Skeletal muscle cell (primary cell): Measurements from ENCODE around the gene MVD.
A peak's percentile ranks its signal among the peaks of the same experiment; 100 is the strongest.
"Not testable (repeated sequence)": the region's sequence is repeated elsewhere in the genome, so short reads cannot be mapped to it uniquely, and the experiment has no call there.

Source experiments
- DNase-seq: peaks from one replicate; pipeline ENCODE4 v3.0.0-alpha.2; 2010; ENCODE audit warnings: low read depth
- H3K4me3 ChIP-seq: 2 replicates; pipeline ENCODE4 v1.5.1; 2011; ENCODE audit warnings: low read depth, mild to moderate bottlenecking, control low read depth, low read length, moderate library complexity

MVD gene

DNA sequence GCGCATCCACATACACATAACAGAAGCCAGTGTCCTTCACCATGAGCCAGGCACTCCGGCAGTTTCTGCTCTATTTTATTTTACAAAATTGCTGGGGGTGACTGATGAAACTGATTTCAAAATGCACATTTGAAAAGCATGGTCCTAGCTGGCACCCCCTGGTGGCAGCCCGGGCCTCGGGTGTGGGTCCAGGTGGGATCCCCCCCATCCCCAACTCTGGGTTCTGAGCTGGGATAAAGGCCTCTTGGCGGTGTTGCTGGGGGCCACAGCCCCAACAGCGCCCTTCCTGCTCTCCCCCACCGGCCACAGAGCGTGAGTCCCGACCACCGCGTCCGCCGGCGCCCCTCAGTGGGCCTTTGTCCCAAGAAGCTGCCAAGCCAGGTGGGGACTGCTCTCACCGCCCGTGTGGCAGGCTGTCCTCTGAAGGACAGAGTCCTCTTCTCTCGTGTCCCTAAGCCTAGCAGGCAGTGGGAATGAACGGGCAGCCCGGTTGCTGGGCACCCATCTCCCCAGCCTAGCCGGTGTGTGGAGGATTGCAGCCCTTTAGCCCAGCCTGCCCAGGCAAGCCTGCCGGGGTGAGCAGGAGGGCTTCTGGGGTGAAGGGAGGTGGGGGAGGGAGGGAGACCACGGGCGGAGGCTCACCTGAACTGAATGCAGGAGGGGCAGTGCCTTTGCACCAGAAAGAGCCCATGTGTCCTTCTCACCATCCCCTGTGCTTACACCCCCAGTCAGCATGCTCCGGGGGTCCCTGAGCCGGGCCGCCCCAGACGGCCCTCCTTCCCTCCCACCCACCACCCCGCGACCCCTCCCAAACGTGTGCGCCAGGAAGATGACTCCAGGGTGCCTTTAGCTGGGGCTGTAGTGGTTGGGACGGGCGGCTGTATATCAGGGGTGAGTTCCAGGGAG is 22.5 kb upstream of the MVD start:
- H3K4me3 ChIP-seq: peak overlapping the region; percentile 55
- DNase-seq: no peak

DNA sequence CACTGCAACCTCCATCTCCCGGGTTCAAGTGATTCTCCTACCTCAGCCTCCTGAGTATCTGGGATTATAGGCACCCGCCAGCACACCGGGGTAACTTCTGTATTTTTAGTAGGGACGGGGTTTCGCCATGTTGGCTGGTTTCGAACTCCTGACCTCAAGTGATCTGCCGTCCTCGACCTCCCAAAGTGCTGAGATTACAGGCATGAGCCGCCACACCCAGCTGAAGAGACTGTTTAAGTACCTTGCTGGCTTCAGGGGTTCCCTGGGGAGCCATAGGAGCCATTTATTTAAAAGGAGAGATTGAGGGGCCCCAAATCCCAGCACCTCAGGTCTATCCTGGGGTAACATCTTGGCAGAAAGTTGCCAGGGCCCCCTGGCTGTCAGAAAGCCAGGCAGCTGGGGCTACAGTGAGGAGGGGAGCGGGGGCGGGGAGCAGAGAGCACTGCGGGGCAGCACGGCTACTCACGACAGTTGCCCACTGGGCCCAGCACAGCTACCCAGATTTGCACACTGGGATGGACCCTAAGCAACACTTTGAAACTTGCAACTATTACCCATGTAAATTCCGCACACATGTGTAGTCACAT is 21.8 kb upstream of the MVD start:
- DNase-seq: no peak
- H3K4me3 ChIP-seq: no peak overlapping the region

DNA sequence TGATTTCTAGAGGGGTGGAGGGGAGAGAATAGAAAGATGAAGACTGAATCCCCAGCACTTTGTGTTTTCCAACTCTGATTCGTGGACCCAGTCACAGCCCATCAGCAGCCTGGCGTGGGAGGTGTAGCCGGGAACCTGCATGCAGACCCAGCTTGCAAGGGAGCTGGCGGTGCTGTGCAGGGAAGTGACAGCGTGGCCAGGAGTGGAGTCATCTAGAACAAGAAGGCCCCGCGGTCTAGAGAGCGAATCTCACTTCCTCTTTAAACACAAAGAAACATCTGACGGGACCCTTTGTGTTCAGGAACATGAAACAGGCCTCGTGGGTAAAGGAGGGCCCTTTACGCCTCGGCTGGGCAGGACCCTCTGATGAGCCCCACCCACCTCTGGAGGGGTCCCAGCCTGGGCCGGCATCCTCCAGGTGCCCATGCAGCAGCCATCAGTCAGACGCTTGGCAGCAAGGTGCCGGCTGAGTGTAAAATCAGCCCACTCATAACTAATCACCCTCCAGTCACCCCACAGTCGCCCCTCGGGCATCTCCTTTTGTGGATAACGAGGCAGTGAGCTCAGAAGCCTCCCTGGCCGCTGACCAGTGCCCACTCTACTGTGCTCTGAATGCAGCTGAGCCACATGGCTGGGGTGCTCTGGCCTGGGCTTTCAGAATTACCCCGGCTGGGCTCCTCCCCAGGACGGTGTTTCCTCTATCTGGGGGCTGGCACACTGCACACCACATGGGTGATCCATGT is 19.0 kb upstream of the MVD start:
- no peak overlapping the region for H3K4me3 ChIP-seq
- no peak for DNase-seq

DNA sequence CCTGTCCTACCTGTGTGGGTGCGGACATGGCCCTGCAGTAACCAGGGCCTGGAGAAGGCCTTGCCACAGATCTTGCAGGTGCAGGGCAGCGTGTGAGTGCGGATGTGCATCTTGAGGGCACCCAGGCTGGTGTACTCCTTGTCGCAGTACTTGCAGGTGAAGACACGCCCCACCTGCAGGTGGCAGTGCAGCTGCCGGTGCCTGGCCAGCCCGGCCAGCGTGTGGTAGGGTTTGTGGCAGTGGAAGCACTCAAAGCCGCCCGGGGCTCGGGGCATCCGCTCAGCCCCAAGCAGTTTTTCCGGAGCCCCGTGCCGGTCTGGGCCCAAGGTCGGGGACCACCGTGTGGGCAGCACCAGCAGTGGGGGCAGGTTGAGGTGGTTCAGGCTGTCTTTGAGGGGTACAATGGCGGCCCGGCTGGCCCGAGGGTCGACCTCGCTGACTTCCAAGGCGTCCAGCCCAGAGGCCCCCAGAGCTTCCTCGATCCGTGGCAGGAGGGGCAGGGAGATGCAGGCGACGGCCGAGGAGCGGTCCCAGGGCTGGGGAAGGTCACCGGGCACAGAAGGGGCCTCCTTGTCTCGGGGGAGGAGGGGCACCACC is 18.3 kb upstream of the MVD start:
- no peak overlapping the region for H3K4me3 ChIP-seq
- no peak for DNase-seq

DNA sequence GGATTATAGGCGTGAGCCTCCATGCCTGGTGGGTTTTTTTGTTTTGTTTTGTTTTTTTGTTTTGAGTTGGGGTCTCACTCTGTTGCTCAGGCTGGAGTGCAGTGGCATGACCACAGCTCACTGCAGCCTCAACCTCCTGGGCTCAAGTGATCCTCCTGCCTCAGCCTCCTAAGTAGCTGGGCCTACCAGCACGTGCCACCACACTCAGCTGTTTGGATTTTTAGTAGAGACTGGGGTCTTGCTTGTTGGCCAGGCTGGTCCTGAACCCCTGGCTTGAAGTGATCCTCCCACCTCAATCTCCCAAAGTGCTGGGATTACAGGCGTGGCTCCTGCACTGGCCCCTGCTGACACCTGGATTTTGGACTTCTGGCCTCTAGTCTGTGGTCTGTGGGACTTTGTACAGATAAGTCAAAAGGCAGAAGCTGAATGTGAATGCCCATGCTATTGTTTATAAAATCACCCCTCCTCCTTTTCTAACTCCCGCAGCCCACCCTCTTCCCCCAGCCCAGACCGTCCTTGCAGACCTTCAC is 17.7 kb upstream of the MVD start:
- no peak overlapping the region for H3K4me3 ChIP-seq
- no peak for DNase-seq

DNA sequence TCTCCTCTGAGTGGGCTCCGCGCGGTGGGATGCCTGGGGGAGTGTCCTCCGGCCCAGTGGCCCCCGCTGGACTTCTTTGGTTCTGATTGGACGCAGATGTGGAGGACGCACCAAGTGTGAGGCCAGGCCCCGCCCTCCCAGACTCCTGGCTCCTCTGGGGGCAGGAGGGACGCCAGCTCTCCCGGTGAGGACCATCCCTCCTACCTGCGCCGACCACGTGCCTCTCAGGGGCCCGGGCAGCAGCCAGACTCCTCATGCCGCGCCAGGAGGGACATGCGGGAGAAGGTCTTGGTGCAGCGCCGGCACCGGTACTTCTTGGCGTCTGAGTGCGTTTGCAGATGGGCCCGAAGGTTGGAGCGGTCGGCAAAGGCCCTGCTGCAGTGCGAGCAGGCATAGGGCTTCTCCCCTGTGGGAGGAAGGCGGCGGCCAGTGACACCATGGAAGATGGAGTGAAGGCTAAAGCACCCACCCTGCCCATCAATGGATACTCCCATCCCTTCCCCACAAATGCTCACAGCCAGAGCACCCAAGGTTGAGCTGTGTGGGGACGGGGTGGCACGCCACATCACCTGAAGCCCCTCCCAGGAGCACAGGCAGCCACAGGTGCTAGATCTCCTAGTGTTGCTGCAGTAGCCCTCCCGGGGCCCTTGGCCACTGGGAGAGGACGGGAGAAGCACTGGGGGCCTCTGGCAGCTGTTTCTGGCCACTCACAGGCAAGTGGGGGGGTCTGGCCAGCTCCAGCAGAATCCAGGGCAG is 15.5 kb upstream of the MVD start:
- H3K4me3 ChIP-seq: no peak overlapping the region
- no peak for DNase-seq

DNA sequence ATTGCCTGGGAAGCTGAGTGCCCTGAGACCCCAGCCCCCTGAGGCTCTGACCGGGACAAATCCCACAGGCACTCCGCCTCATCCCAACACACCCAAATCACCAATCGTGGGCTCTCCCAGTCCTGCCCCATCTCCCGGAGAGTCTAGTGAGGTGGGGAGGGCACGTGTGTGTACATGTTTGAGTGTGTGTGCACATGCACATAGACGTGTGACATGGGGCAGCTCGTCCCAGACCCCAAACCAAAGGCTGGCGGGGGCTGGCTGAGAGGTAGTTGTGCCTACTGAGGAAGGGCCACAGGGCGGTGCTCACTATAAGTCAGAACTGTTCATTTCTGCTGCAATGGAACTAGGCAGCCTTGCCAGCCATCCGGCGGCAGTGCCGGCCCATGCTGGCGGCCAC is 14.8 kb upstream of the MVD start:
- no peak overlapping the region for H3K4me3 ChIP-seq
- DNase-seq: no peak

DNA sequence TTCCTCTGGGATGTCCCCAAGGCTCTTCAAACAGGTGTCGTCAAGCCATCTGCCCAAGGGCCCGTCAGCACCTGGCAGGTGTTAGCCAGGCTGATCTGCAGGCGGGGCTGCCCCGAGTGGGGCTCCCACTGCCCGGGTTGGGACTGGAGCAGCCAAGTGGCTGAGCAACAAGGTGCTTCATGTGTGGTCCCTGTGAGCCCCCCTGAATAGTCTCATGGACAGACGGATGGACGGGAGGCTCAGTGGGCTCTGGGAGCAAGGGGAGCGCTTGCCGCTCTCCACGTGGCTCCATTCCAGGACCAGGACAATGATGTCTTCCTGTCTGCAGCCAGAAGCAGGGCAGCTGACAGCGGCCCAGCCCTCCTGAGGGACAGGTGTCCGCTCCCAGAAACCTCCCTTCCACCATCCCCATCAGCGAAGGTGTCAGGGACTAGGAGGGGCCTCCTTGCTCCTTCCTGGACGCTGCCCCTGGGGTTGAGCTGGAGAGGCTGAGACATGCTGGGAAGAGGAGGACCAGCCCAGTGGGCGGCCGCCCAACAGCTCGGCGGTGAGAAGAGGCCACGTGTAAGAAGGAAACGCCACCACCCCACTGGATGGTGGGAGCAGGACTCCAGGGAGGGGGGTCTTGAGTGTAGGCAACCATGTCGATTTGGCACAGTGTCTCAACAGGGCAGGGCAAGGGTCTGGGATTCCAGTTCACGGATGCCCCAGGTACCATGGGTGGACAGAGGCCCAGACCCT is 13.8 kb upstream of the MVD start:
- no peak for DNase-seq
- H3K4me3 ChIP-seq: no peak overlapping the region

DNA sequence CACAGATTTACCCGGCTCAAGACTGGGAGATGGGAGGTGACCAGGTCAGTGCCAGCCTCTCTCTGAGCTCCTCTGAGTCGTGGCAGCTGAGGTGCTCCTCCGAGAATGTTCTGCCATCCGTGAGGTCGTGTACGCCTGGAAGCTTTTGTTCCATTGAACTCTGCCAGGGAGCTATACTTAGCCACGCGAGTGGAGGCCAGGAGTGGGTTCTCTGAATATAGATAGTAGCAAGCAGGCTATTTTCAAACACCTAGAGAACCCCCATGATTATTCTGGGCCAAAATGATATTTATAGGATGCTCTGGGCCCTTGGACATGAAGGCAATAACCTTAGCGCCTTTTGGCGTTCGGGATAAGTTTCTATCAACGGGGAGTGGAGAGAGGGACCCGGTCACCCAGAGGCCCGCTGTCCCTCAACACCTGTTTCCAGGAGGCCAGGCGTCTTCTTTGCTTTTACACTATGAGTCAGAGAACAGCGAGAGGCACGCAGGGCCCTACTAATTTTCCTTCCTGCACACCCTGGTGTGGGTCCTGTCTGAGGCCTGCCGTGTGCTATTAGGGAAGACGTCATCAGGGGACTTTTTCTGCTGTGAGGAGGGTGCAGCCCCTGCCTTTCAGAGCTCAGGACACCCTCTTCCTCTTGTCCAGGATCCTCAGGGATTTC is 11.0 kb upstream of the MVD start:
- H3K4me3 ChIP-seq: no peak overlapping the region

DNA sequence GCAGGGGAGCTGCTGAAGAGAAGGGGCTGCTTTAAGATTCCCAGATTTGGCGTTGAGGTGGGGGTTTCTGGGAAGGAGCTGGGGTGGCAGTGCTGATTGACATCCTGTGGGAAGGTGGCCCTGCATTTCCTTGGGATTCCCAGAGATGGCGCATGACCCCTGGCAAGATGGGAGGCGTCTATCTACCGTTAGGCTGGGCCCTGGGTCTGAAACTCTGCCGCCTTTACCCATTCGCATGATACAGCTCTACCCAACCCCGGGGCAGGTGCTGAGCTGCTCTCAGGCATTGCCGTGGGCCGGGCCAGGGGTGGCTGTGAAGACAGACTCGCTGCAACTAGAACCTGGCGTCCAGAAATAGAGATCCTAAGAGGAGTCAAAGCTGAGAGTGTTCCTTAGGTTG is 9.9 kb upstream of the MVD start:
- no peak overlapping the region for H3K4me3 ChIP-seq
- no peak for DNase-seq

More for the DNA sequence above, 11.0 kb upstream of the MVD start:
- no peak for DNase-seq

DNA sequence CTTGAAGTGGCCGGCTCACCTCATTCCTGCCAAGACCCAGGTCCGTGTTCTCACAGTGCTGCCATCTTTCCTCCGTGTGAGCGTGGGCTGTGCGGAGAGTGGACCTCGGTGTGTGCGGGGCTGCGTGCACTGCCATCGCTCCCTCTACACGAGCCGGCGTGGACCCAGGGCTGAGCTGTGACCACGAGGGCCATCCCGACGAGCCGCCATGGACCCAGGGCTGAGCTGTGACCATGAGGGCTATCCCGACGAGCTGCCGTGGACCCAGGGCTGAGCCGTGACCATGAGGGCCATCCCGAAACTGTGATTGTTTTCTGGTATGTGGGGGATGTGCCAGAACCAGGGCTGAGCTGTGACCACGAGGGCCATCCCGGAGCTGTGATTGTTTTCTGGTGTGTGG is 8.9 kb upstream of the MVD start:
- no peak for DNase-seq
- no peak overlapping the region for H3K4me3 ChIP-seq

DNA sequence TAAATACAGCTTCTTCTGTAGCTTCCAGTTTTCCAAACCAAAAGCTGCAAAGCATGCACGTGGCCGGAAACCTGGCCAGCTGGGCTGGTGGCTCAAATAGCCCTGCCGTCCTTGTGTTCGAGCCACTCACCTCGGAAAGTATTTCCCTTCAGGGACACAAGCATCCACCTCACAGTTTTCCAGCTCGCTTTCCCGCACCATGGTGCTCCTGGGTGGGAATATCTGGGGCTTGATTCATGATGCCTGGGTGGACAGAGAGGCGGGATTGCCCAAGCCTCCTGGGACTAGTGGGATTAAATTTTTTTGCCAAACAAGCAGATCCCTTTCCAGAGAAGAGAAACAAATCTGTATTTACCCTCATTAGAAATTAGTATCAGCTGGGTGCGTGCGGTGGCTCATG is 7.1 kb upstream of the MVD start:
- DNase-seq: no peak
- H3K4me3 ChIP-seq: no peak overlapping the region

DNA sequence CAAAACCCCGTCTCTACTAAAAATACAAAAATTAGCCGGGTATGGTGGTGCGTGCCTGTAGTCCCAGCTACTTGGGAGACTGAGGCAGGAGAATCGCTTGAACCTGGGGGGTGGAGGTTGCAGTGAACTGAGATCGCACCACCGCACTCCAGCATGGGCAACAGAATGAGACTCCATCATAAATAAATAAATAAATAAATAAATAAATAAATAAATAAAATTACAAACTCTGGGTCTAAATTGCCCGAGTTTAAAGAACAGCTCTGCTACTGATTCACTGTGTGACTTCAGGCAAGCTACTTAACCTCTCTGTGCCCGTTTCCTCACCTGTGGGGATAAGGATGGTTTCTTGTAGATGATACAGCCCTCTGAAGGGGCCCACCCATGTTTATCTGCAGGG is 6.6 kb upstream of the MVD start:
- not testable (repeated sequence) for DNase-seq, H3K4me3 ChIP-seq

DNA sequence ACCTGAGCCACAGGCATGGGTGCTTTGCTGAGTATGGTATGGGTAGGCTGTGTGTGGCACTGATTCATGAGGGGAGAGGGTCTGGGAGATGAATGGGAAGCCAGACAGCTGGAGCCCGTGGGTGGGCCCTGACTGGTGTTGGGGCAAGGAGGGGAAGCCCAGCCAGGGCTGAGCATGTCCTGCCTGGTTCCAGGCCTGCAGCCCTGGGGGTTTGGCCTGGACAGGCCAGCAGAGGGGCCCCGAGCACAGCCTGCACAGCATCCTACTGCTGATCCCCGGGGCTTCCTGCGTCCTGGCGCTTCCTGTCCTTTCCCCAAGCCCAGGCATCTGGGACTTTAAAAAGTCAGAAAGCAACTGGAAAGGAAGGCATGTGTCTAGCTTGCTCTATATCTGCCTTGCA is 4.6 kb upstream of the MVD start:
- DNase-seq: no peak
- H3K4me3 ChIP-seq: no peak overlapping the region

DNA sequence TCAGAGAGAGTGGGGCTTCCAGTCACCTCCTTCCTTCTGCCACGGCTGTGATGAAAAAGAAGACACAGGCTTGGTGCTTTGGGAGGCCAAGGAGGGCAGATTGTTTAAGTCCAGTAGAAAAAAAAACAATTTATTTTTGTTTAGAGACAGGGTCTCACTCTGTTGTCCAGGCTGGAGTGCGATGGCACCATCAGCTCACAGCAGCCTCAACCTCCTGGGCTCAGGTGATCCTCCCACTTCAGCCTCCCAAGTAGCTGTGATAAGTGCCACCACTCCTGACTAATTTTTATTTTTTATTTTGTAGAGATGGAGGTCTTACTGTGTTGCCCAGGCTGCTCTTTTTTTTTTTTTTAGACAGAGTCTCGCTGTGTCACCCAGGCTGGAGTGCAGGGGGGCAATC is 2.7 kb upstream of the MVD start:
- no peak for DNase-seq
- no peak overlapping the region for H3K4me3 ChIP-seq

DNA sequence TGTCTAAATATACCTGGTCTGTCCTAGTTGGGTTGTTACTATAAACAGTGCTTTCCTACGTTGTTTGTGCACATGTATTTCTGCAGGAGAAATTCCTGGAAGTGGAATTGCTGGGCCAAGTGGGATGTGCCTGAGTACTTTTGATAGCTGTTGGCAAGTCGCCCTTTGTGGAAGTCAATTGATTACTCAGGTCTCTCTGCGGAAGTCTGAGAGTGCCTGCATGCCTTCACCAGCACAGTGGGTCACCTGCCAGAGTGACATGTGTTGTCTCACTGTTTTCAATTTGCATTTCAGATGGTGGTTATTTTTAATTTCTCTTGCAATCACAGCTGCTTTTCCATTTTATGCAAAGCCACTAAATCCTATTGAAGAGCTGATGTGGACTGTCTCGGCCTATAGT is 2.3 kb upstream of the MVD start:
- H3K4me3 ChIP-seq: no peak overlapping the region
- no peak for DNase-seq

DNA sequence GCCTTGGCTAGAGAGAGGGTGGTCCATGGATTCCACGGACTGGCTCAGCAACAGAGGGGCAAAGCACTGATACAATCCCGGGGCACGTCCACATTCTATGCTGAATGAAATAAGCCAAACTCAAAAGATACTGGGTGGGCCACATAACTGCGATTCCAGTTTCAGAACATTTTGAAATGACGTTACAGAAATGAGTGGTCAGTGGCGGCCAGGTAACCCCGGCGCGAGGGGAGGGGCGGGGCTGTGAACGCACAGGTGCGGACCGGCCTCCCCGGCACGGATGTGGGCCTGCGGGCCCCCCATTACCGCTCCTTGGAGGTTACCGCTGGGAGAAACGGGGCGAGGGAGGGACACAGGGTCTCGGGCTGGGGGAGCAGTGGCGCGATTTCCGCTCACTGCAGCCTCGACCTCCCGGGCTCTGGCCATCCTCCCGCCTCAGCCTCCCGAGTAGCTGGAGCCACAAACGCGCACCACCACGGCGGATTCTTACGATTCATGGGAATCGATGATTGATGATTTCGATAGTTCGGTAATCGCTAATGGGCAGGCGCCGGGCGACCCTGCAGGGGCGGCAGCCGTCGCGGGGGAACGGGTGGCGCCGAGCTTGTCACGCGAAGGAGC is 559 bp downstream of the MVD start:
- DNase-seq: no peak
- H3K4me3 ChIP-seq: peak overlapping the region; percentile 95

DNA sequence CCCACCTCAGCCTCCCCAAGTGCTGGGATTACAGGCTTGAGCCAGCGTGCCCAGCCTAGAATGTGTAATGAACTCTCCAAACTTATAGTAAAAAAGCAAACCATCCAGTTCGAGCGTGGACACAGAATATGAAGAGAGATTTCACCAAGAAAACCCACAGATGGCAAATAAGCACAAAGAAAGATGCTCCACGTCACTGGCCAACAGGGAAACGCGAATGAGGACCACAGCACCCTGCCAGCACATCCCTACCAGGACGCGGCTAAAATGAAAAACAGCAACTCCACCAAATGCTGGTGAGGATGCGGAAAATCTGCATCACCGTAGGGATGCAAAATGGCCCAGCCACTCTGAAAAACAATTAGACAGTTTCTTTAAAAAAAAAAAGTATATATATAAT is 1.4 kb downstream of the MVD start:
- no peak for DNase-seq
- H3K4me3 ChIP-seq: peak overlapping the region; percentile 95
